ENCODE results near the gene EIPR1.

DNA sequence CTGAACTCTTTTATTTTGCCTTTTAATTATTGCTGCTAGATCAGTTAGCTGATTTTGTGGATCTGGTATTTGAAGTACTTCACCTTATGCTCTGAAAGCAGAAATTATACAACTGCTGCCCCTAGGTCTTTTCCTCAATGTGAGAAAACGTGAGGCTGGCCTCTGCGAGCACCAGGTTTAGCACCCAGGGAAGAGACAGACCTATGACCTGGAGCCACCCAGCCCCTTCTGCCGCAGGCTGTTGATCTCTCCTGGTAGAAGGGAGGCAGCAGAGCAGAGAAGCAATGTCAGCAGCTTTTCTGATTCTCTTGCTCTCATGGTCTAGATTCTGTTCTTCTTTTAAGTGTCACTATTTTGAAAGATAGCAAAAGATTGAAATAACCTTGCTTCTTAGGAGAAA is 21.8 kb upstream of the EIPR1 start:
- TF ChIP-seq, protein P1, sequence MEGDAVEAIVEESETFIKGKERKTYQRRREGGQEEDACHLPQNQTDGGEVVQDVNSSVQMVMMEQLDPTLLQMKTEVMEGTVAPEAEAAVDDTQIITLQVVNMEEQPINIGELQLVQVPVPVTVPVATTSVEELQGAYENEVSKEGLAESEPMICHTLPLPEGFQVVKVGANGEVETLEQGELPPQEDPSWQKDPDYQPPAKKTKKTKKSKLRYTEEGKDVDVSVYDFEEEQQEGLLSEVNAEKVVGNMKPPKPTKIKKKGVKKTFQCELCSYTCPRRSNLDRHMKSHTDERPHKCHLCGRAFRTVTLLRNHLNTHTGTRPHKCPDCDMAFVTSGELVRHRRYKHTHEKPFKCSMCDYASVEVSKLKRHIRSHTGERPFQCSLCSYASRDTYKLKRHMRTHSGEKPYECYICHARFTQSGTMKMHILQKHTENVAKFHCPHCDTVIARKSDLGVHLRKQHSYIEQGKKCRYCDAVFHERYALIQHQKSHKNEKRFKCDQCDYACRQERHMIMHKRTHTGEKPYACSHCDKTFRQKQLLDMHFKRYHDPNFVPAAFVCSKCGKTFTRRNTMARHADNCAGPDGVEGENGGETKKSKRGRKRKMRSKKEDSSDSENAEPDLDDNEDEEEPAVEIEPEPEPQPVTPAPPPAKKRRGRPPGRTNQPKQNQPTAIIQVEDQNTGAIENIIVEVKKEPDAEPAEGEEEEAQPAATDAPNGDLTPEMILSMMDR (IDR thresholded peaks at IDR 0.05), result no peak
- TF ChIP-seq POLR2A (IDR thresholded peaks at IDR 0.05), result no peak
